Gastroesophageal sphincter (tissue), 4 donors: ENCODE measurements around the gene DDI2. TPM values are rescaled to one million over a fixed set of nuclear protein-coding genes. Genes with fewer than 3 reads are reported as not detected.

ENCODE experiments used
- ATAC-seq: fragments of 150-250 bp; one replicate; pipeline ENCODE4 v1.9.1; 2016; ENCODE audit warnings: mild to moderate bottlenecking, moderate library complexity
- H3K27ac ChIP-seq, 4 donors: fragments of 200-600 bp; sonication (generic) in 3 of 4; 1 replicate in 3 of 4; 2 replicates in 1 of 4; pipeline ENCODE4 v1.5.1; 2016 to 2019
- H3K27me3 ChIP-seq: fragments of 200-600 bp; sonication (generic); one replicate; pipeline ENCODE4 v1.5.1; 2019
- H3K36me3 ChIP-seq, 2 donors: fragments of 200-600 bp; sonication (generic); one replicate each; pipeline ENCODE4 v1.5.1; 2019; ENCODE audit warnings: control low read depth in 1 of 2
- H3K4me1 ChIP-seq, 3 donors: fragments of 200-600 bp; sonication (generic); 1 replicate in 2 of 3; 2 replicates in 1 of 3; pipeline ENCODE4 v1.5.1; 2016 to 2019; ENCODE audit warnings: control low read depth in 2 of 3
- H3K4me3 ChIP-seq, 2 donors: fragments of 200-600 bp; sonication (generic); one replicate each; pipeline ENCODE4 v1.5.1; 2019; ENCODE audit warnings: mild to moderate bottlenecking in 1 of 2, moderate library complexity in 1 of 2
- H3K9me3 ChIP-seq, 3 donors: fragments of 200-600 bp; sonication (generic); one replicate each; pipeline ENCODE4 v1.5.1; 2017 to 2019; ENCODE audit warnings: control low read depth in 2 of 3
- CTCF ChIP-seq, 4 experiments: fragments of 200-600 bp in 2 of 4; fragments of 450-650 bp in 2 of 4; sonication (generic) in 1 of 4; IDR thresholded peaks; one replicate each; pipeline ENCODE4 v1.5.1; 2017 to 2019; ENCODE audit warnings: antibody characterized with exemption in 4 of 4, mild to moderate bottlenecking in 2 of 4, moderate library complexity in 2 of 4
- EP300 ChIP-seq: sonication (generic); formaldehyde crosslinking; IDR thresholded peaks from one replicate; pipeline ENCODE4 v1.6.1; 2017; ENCODE audit warnings: antibody characterized with exemption, mild to moderate bottlenecking
- POLR2A ChIP-seq, 2 donors: fragments of 450-650 bp; IDR thresholded peaks; one replicate each; pipeline ENCODE4 v1.6.1; 2017; ENCODE audit warnings: antibody characterized with exemption in 2 of 2, mild to moderate bottlenecking in 2 of 2, moderate library complexity in 1 of 2
- POLR2AphosphoS5 ChIP-seq: sonication (generic); formaldehyde crosslinking; IDR thresholded peaks from one replicate; pipeline ENCODE4 v1.6.1; 2017; ENCODE audit warnings: antibody characterized with exemption
- WGBS, 2 donors: methylation state at CpG; one replicate each; pipeline ENCODE4 v1.1.5; 2018; ENCODE audit warnings: low coverage in 1 of 2; 5-methylcytosine and 5-hydroxymethylcytosine counted together
- total RNA-seq, 4 donors: library from RNA; depleted of rRNA; stranded (reverse); fragments of >200 nt; gene quantifications; one replicate each; pipeline ENCODE4 v1.1.0, GENCODE V29; 2016

DDI2 gene
- total RNA-seq, 4 donors from 2014 or later = 14.3 to 37.2 (median 16.5) TPM

GRCh38 chr1:15676688-15677661, 59.7 kb downstream of the DDI2 start:
- no peak overlapping the region for H3K27ac ChIP-seq
- no peaks in the 10 kb centered on the region for H3K4me1 ChIP-seq
- WGBS, 2 donors = 80 to 89% methylated on average over 2 to 4 of the region's 6 CpGs
- no peaks in the 10 kb centered on the region for H3K36me3 ChIP-seq
- H3K4me3 ChIP-seq = no peak overlapping the region
- no peaks in the 10 kb centered on the region for H3K9me3 ChIP-seq
- ATAC-seq = no peak
- no peaks in the 10 kb centered on the region for H3K27me3 ChIP-seq
- TF ChIP-seq EP300 = no peak
- no peak for TF ChIP-seq CTCF (IDR thresholded peaks at IDR 0.05)
- no peak for TF ChIP-seq POLR2A (IDR thresholded peaks at IDR 0.05)
- TF ChIP-seq POLR2AphosphoS5 = no peak

- Histone ChIP-seq H3K27ac (no peak overlapping the region), H3K9me3 (no peaks in the 10 kb centered on the region), H3K36me3 (no peaks in the 10 kb centered on the region), H3K4me3 (no peak overlapping the region), H3K27me3 (no peaks in the 10 kb centered on the region), H3K4me1 (peaks cover 0 to 7% (median 1%) of the 10 kb centered on the region in 3 donors)
- TF ChIP-seq POLR2AphosphoS5 = no peak
- no peak for TF ChIP-seq POLR2A (IDR thresholded peaks at IDR 0.05)
- no peak for TF ChIP-seq EP300
- TF ChIP-seq CTCF (IDR thresholded peaks at IDR 0.05) = no peak
- 91 to 100% methylated on average over 1 of the region's 1 CpG for WGBS, 2 donors
- ATAC-seq = no peak
These were observed 61.3 kb downstream of the DDI2 start for GRCh38 chr1:15678578-15678977.

GRCh38 chr1:15680131-15680530, 62.9 kb downstream of the DDI2 start:
- H3K9me3 ChIP-seq = no peaks in the 10 kb centered on the region
- H3K36me3 ChIP-seq = no peaks in the 10 kb centered on the region
- no peak overlapping the region for H3K4me3 ChIP-seq
- no peak for TF ChIP-seq CTCF (IDR thresholded peaks at IDR 0.05)
- no peak for TF ChIP-seq POLR2A (IDR thresholded peaks at IDR 0.05)
- TF ChIP-seq POLR2AphosphoS5 = no peak
- TF ChIP-seq EP300 = no peak
- 81% methylated on average over 11 of the region's 11 CpGs; no CpG with 5 or more reads in 1 of the 2 donors for WGBS, 2 donors
- no peak for ATAC-seq
- H3K4me1 ChIP-seq = peaks cover 0 to 12% (median 3%) of the 10 kb centered on the region in 3 donors
- peak overlapping the region in 2 of 4 donors; percentile 63 to 99 for H3K27ac ChIP-seq
- no peaks in the 10 kb centered on the region for H3K27me3 ChIP-seq

GRCh38 chr1:15680561-15681348, 63.5 kb downstream of the DDI2 start:
- Histone ChIP-seq H3K9me3 (no peaks in the 10 kb centered on the region), H3K27ac (peak overlapping the region in 2 of 4 donors; percentile 63 to 99), H3K27me3 (no peaks in the 10 kb centered on the region), H3K4me3 (no peak overlapping the region), H3K36me3 (no peaks in the 10 kb centered on the region), H3K4me1 (peaks cover 0 to 19% (median 3%) of the 10 kb centered on the region in 3 donors)
- 71 to 95% methylated on average over 1 to 3 of the region's 7 CpGs for WGBS, 2 donors
- TF ChIP-seq EP300 (no peak), POLR2A (IDR thresholded peaks at IDR 0.05) (no peak), POLR2AphosphoS5 (no peak), CTCF (IDR thresholded peaks at IDR 0.05) (no peak)
- ATAC-seq = peak; percentile 70
